ENCODE data around the gene MRPL46.

MRPL46 gene

DNA sequence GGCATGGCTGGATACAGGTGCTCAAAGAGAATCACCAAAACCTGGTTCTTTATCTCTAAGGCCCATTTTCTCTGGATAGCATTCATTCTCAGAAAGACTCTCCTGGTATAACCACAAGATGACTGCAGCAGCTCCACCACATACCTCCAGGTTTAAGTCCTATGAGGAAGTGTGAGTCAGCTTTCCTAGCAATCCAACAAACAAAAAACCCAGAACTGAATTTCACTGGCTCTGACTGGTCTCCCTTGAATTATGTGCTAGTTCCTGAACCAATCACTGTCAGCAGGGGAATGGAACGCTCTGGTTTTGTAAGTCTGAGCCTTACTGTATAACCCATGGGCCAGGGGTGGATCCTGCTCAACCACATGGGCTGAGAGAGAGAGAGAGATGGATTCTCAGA lies 27.2 kb downstream of the MRPL46 start:
- TF ChIP-seq SIN3A (IDR thresholded peaks at IDR 0.05; ENCODE audit: borderline replicate concordance, insufficient read depth, low read length): no peak
- TF ChIP-seq TAF1 (IDR thresholded peaks at IDR 0.05; ENCODE audit: borderline replicate concordance, insufficient read depth, low read length): no peak
- TF ChIP-seq POLR2AphosphoS5 (IDR thresholded peaks at IDR 0.05; ENCODE audit: low read depth, low read length): no peak
- no peak for TF ChIP-seq FOXP2 (optimal IDR thresholded peaks at IDR 0.05; ENCODE audit: borderline replicate concordance, extremely low read depth, extremely low read length, insufficient read depth)
- TF ChIP-seq, protein P1, sequence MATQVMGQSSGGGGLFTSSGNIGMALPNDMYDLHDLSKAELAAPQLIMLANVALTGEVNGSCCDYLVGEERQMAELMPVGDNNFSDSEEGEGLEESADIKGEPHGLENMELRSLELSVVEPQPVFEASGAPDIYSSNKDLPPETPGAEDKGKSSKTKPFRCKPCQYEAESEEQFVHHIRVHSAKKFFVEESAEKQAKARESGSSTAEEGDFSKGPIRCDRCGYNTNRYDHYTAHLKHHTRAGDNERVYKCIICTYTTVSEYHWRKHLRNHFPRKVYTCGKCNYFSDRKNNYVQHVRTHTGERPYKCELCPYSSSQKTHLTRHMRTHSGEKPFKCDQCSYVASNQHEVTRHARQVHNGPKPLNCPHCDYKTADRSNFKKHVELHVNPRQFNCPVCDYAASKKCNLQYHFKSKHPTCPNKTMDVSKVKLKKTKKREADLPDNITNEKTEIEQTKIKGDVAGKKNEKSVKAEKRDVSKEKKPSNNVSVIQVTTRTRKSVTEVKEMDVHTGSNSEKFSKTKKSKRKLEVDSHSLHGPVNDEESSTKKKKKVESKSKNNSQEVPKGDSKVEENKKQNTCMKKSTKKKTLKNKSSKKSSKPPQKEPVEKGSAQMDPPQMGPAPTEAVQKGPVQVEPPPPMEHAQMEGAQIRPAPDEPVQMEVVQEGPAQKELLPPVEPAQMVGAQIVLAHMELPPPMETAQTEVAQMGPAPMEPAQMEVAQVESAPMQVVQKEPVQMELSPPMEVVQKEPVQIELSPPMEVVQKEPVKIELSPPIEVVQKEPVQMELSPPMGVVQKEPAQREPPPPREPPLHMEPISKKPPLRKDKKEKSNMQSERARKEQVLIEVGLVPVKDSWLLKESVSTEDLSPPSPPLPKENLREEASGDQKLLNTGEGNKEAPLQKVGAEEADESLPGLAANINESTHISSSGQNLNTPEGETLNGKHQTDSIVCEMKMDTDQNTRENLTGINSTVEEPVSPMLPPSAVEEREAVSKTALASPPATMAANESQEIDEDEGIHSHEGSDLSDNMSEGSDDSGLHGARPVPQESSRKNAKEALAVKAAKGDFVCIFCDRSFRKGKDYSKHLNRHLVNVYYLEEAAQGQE (IDR thresholded peaks at IDR 0.05; ENCODE audit: insufficient read depth in 1 of 2, low read depth in 2 of 2, low read length in 2 of 2): no peak

DNA sequence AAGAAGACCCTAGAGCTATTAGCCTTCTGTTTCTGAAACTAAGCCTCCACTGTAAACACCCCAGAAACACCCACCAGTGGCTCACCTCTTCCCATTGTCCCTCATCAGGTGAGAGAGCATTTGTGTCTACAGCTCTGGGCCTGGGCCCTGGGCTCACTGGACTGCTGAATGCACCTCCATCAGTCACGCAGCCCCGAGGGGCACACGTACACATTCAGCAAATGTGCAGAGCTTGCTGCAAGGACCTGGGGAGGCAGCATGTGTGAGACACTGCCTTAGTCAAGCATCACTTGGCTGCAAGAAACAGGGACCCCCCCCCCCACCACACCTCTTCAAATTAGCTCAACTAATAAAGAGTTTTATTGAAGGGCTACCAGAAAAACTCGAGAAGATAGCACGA lies 29.0 kb downstream of the MRPL46 start:
- no peak for TF ChIP-seq POLR2AphosphoS5 (IDR thresholded peaks at IDR 0.05; ENCODE audit: low read depth, low read length)
- TF ChIP-seq SIN3A (IDR thresholded peaks at IDR 0.05; ENCODE audit: borderline replicate concordance, insufficient read depth, low read length): no peak
- no peak for TF ChIP-seq TAF1 (IDR thresholded peaks at IDR 0.05; ENCODE audit: borderline replicate concordance, insufficient read depth, low read length)
- TF ChIP-seq, protein P1 (IDR thresholded peaks at IDR 0.05; ENCODE audit: insufficient read depth in 1 of 2, low read depth in 2 of 2, low read length in 2 of 2): no peak
- TF ChIP-seq FOXP2 (optimal IDR thresholded peaks at IDR 0.05; ENCODE audit: borderline replicate concordance, extremely low read depth, extremely low read length, insufficient read depth): no peak

DNA sequence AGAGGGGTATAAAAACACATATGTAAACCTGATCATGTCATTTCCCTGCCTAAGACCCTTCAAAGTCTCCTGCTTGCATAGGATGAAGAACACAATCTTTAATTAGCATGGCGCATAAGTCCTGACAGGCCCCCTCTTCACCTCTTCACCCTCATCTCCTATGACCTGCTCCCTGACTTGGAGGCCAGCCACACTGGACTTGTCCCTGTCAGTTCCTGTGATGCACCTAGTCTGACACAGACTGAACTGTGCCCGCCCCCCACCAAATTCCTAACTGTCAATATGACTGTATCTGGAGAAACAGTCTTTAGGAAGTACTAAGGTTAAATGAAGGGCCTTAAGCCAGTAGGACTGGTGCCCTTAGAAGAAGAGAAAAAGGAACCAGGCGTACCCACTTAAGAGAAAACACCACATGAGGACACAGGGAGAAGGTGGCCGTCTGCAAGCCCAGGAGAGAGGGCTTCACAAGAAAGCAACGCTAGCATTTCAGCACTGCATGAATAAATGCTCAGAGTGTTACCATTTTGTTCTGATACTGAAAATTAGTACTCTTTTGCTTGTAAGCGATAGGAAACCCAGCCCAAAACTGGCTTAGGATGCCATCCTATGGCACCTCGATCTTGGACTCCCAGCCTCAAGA lies 34.0 kb downstream of the MRPL46 start:
- no peak for TF ChIP-seq TAF1 (IDR thresholded peaks at IDR 0.05; ENCODE audit: borderline replicate concordance, insufficient read depth, low read length)

DNA sequence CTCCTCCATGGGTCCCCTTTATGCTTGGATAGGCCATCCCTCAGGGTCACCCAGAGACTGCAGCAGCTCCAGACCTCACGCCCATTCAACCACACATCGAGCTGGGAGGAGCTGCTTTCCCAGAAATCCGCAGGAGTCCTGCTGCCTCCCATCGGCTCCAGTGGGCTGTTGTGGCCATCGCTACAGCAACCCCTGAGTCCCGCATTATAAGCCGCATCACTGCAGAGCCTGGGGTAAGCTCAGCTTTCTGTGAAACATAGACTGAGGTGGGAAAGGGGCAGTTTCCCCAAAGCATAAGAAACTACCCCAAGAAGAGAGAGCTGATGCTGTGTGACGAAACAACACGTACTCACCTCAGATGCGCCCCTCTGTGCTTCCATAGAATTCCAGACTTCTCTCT lies 35.7 kb downstream of the MRPL46 start:
- TF ChIP-seq FOXP2 (optimal IDR thresholded peaks at IDR 0.05; ENCODE audit: borderline replicate concordance, extremely low read depth, extremely low read length, insufficient read depth): no peak
- TF ChIP-seq TAF1 (IDR thresholded peaks at IDR 0.05; ENCODE audit: borderline replicate concordance, insufficient read depth, low read length): no peak
- TF ChIP-seq, protein P1 (IDR thresholded peaks at IDR 0.05; ENCODE audit: insufficient read depth in 1 of 2, low read depth in 2 of 2, low read length in 2 of 2): no peak
- no peak for TF ChIP-seq POLR2AphosphoS5 (IDR thresholded peaks at IDR 0.05; ENCODE audit: low read depth, low read length)
- TF ChIP-seq SIN3A (IDR thresholded peaks at IDR 0.05; ENCODE audit: borderline replicate concordance, insufficient read depth, low read length): no peak

DNA sequence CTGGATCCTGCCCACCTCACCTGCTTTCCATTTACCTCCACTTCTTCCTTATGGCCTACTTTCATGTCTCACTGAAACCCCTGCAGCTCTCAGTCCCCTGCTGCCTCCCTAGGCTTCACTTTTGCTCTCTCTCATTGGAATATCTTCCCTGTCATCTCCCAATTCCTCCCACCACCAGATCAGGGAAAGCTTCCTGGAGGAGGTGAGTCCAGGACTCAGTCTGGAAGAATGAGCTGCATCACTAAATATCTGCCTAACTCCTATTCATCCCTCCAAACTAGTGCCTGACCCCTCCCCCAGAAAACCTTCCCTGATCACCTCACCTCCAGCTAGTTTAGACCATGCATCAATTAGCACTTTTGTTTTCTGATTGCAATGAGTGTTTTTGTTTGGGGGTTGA lies 37.1 kb downstream of the MRPL46 start:
- TF ChIP-seq SIN3A (IDR thresholded peaks at IDR 0.05; ENCODE audit: borderline replicate concordance, insufficient read depth, low read length) (no peak), POLR2AphosphoS5 (IDR thresholded peaks at IDR 0.05; ENCODE audit: low read depth, low read length) (no peak), FOXP2 (optimal IDR thresholded peaks at IDR 0.05; ENCODE audit: borderline replicate concordance, extremely low read depth, extremely low read length, insufficient read depth) (no peak), TAF1 (IDR thresholded peaks at IDR 0.05; ENCODE audit: borderline replicate concordance, insufficient read depth, low read length) (no peak)

DNA sequence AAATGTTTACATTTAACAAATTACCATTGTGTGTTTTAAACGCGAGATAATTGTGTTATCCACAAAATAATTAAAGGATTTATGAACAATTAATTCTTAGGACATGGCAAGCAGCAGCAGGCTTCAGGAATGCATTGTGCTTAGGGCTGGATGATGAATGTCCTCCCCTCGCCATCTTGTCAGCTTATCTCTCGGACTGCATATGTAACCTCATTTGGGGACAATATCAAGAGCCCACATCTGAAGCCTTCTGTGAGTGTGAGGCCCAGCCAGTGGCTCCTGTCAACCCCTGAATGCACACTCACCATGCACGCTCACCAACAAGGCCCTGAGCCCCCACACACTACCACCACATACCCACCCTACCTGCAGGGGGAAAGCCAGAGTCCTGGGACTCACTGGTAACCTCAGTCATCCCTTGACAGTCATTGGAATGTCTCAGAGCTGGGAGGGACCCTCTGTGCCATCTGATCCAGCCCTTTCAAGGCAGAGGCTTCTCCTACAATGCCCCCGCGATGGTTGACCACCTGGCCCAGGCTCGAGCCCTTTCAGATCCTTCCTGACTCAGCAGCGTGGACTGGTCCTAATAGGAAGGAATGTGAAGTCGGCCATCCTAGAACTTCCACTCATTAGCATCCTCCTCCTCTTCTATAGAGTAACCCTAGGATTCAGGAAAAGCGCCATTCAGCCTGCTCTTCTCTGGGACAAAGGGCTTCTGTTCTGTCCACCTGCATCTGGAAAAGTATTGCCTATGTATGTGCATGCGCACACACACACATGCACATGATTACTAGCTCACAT lies 38.2 kb downstream of the MRPL46 start:
- TF ChIP-seq, protein P1 (IDR thresholded peaks at IDR 0.05; ENCODE audit: insufficient read depth in 1 of 2, low read depth in 2 of 2, low read length in 2 of 2): no peak
- TF ChIP-seq POLR2AphosphoS5 (IDR thresholded peaks at IDR 0.05; ENCODE audit: low read depth, low read length) (no peak), FOXP2 (optimal IDR thresholded peaks at IDR 0.05; ENCODE audit: borderline replicate concordance, extremely low read depth, extremely low read length, insufficient read depth) (no peak), TAF1 (IDR thresholded peaks at IDR 0.05; ENCODE audit: borderline replicate concordance, insufficient read depth, low read length) (no peak), SIN3A (IDR thresholded peaks at IDR 0.05; ENCODE audit: borderline replicate concordance, insufficient read depth, low read length) (no peak)

Data from PFSK-1 (cell line).